ENCODE data around the gene C7orf25.
"Not testable (repeated sequence)": the region's sequence is repeated elsewhere in the genome, so short reads cannot be mapped to it uniquely, and the experiment has no call there.

C7orf25 gene

DNA sequence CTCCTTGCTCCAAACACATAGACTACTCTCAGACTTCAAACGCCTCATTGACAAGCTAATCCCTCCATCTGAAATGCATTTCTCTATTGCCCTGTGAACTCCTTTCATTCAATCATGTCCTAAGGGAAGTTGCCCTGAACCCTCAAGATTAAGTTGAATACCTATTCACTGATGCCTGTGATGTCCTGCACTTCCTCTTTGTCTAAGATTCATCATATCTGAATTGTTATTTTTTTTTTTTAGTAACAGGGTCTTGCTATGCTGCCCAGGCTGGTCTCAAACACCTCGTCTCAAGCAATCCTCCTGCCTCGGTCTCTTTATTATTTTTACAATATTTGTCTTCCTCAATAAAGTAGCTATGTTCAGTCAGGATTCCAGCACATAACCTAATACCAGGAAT lies 16.9 kb upstream of the C7orf25 start:
- DNase-seq = no peak

DNA sequence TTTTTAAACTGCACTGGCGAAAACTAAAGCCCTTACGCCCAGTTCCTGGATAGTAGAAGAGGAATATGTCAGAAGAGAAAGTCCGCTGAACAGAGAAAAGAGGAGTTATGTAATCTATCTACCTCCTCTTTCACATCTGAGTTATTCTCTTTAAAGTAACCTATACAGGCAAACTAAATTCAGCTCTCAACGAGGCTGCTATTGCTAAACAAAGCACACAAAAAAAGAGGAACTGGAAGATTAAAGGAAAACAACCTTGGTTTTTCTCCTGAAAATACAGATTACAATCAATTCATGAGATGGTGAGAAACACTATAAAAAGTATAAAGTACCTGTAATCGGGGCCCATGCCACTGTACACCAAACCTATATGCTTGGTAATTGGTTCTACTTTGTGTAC lies 14.3 kb upstream of the C7orf25 start:
- DNase-seq = no peak

DNA sequence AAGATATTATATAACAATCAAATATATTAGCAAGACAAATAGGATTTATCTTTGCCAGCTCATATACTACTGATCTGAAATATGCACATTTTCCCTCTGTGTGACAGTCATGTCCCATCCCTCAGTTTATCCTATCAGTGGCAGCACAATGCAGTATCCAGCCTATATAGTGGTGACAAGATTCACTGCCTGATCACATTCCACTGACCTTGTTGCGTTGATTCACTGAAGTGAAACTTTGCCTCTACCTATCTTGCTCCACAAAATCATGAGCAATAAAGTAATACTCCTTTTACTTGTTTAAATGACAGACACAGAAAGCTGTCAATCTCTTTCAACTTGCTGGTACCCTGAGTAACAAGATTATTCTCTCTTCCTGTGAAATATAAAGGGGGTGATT lies 13.8 kb upstream of the C7orf25 start:
- DNase-seq = no peak

DNA sequence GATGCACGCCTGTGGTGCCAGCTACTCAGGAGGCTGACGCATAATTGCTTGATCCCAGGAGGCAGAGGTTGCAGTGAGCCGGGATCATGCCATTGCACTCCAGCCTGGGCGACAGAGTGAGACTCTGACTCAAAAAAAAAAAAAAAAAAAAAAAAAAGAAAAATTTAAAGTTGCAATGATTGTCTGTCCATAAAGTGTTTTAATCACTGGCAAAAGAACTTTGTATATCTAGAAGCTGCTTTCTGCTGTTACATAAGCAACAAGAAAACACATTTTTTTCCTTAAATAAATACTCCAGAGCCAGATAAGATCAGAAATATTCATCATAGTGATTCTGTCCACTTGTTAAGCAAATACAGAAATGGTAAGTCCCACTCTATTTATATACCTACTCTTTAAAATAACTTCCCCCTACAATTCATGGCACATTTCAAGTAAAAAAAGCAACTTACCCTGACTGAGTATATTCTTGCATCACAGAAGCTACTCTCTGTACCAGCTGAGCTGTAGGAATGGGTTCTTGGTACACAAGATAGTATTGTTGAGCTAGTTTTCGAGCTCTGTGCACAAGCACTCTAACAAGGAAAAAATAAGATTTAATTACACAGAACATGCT lies 12.5 kb upstream of the C7orf25 start:
- DNase-seq = no peak

DNA sequence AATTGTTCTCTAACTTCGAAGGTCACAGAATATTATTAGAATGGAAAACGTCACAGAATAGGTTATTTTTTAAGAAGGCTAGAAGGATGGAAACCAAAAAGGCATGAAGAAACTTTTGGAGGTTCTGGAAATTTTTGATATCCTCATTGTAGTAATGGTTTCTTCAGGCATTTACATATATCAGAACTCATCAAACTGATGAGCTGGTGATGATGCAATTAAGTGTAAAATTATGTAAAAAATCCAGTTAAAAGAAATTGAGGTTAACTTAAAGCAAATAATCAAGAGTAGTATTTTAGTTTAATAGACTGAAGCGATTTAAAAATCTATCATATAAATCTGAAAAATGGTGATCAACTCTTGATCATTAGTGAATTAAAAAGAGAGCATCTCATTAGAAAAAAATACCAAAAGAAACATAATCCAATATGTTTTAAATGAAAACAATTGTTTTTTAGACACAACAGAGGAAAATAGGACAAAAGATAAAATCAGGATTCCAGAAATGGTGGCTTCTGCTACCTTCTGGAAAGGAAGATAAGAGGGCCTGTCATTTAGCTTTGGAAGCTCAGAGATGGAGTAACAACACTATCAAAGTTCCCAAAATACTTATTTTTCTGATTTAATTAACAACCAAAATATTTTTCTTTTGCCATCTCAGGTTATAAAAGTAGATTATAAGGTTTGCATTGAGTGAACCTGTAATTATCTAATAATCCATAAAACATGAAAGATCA lies 10.3 kb upstream of the C7orf25 start:
- no peak for DNase-seq

DNA sequence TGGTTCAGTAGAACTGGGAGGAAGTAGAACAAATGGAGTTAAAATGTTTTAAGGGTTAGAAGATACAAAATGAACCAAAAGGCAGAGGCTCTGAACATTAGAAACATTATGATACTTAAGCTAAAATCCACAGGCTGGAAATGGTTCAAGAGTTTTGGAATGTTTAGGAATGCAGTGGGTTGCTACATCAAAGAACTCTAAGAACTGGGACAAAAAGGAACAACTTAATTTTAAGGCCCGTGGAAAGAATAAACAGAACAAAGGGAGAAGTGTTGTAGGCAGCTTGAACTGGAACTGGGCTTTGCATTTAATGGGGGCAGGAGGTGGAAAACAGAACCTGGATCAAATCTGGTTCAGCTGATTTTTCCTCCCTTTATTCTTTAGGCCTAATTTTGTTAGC lies 3.5 kb upstream of the C7orf25 start:
- DNase-seq = no peak

DNA sequence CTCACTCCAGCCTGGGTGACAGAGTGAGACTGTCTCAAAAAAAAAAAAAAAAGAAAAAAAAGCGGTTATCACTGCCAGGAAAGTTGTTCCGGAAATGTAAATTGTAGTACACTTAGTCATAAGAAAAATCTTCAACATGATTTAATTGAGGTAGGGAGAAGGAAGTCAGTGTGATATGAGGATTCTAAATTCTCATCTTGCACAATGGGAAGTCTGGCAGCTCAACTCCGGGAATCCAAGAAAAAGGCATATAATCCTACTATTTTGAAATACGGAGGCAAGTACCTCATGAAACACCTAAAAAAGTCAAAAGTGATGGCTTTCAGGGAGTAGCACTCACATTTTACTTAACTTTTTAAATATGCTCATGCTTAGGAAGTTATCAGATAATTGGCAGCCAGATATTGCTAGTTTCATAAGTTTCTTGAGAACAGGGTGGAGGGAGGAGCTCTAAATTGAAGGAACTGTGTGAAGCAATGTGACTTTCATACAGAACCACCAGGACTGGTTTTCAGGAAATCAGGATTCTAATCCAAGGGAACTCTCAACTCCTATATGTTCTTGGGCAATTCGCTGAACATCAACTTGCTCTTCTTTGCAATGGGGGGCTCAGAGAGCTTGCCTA lies 2.7 kb upstream of the C7orf25 start:
- no peak for DNase-seq

DNA sequence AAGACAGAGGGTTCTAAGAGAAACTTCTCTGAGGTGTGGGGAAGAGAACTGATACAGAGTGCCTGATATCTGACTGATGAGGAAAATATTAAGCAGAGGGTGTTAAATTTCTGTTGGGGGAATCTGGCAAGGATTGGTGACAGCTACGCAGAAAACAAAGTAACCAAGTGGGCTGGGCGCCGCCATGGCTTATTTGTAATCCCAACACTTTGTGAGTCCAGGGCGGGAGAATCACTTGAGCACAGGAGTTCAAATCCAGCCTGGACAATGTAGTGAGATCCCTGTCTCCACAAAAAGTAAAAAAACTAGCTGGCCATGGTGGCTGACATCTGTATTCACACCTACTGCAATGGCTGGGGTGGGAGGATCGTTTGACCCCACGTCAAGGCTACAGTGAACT lies 2.1 kb upstream of the C7orf25 start:
- DNase-seq = no peak

DNA sequence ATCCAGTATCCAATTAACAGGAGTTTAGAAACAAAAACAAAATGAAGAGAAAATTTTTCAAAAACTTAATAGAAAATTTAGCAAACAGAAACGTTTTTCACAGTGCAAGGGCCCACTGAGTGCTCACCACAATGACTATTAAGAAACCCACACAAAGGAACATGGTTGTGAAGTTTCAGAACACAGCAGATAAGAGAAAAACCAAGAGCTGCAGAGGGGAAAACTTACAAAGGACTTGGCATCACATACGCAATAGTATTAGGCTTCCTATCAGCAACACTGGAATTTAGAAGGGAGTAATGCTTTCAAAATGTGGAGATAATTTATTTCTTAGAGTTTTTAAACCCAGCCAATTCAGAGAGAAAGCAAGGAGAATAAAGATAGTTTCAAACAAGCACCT lies 1.7 kb upstream of the C7orf25 start:
- DNase-seq = no peak

DNA sequence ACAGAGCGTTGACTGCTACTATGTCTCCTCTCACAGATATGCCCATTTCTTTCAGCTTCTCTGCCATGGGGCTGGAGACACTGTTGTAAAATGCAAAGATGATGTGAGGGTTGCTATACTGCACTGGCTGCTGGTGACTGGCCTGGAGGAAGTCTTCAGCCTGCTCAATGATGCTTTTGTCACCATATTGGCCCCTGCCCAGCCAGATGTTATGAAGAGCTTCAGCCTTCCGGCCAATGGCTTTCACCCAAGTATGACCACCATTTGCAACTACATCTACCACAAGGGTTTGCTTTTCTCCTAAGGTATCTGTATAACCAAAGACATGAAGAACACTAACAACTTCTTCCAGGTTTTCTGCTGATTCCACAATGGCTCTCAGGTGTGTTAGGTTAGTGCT lies 1.6 kb downstream of the C7orf25 start:
- no peak for DNase-seq

DNA sequence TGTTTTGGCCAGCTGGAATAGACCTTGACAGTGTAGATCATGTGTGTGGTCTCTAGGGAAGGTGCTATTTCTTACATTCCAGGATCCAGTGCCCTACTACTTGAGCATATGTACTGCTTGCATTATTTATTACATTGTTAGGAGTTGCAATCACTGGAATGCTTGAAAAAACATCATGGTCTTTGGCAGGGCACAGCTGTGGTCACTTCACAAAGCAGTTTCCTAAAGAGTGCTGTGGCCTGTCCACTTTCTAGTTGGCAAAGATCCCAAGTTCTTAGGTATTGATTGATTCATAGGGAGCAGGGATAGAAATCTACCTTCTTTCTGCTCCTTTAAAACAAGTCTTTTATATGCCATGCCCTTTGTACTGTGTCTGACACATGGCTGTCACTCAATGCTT lies 4.6 kb downstream of the C7orf25 start:
- DNase-seq = no peak

DNA sequence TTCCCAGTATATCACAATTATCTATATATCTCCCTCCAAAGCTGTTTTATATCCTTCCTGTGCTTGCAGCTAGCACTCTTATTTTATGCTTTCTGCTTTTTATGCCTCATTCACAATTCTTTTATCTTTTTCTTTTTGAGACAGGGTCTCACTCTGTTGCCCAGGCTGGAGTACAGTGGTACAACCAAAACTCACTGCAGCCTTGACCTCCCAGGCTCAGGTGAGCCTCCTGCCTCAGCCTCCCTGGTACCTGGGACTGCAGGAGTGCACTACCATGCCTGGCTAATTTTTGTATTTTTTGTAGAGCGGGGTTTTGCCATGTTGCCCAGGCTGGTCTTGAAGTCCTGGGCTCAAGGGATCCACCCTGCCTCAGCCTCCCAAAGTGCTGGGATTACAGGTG lies 5.7 kb downstream of the C7orf25 start:
- DNase-seq = no peak

DNA sequence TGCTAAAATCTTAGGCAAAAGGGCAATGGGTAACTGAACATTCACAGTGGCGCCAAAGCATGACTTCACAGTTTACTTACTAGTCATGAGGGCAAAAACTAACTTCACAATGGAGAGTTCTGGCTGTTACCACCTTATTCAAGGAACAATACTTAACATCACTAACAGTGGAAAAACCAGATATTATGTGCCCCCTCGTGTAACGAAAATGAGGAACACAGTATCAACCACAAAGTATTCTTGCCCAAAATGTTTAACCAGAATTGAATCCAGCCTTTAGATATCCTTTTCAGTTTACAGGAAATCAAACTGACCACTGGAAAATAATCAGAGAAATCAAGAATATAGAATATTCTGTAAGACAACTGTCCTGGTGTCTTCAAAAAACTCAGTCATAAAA lies 9.5 kb downstream of the C7orf25 start:
- no peak for DNase-seq

DNA sequence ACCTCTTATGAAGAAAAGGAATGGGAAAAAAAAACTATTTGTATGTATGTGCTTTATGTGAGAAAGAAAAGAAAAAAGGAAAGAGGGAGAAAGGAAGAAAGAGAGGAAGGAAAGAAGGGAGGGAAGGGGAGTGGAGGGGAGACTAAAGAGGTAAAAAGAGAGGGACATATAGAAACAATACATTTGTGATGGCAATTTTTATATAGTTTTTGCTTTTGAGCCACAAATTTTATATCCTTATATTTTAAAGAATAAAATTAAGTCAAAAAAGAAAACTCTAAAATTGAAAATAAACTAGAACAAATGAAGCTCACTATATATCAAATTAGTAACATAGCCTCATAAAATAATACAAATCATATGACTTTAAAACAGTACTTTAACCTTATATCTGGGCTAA lies 11.0 kb downstream of the C7orf25 start:
- DNase-seq = no peak

DNA sequence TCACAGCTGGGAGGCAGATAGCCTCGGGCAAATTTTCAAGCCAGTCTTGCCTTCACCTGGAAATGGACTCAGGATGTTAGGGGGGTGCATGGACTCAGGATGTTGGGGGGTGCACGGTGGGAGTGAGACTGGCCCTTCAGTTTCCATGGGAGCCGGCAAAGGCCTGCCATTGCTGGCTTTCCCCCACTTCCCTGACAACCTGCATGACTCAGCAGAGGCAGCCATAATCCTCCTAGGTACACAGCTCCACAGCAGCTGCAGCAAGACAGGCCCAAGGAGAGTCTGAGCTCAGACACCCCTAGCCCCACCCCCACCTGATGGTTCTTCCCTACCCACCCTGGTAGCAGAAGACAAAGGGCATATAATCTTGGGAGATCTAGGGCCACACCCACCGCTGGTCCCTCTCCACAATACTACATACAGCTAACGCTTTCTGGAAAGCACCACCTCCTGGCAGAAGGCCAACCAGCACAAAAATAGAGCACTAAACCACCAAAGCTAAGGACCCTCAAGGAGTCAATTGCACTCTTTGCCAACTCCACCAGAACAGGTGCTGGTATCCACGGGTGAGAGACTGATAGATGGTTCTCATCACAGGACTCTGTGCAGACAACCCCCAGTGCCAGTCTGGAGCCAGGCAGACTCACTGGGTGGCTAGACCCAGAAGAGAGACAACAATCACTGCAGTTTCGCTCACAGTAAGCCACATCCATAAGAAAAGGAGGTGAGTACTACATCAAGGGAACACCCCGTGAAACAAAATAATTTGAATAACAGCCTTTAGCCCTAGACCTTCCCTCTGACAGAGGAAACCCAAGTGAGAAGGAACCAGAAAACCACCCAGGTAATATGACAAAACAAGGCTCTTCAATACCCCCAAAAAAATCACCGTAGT lies 18.3 kb downstream of the C7orf25 start:
- peak; percentile 40 for DNase-seq

DNA sequence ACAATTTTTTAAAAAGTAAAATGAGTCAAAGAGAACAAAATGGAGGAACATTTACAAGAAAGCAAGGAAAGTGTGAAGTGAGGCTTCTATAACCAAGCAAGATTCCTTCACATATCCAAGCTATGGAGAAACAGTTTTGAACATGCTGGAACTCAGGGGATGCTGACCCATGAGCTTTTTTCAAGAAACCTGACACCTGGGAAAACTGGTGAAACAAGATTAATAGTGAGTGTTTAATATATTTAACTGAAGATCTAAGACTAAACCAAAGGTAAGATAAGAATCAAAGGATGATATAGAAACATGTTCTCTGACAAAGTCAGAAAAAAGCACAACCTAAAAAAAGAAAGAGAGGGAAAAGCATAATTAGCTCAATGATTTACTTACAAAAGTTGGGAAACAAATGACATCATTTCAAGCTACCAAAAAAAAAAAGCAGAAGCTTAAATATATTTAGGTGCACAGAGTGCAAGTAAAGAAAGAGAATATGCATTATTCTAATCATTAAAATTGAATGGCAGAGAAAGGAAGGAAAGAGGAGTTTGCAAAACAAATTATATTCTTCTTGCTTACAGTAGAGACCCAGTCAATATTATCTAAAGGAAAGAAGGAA lies 24.9 kb downstream of the C7orf25 start:
- no peak for DNase-seq

DNA sequence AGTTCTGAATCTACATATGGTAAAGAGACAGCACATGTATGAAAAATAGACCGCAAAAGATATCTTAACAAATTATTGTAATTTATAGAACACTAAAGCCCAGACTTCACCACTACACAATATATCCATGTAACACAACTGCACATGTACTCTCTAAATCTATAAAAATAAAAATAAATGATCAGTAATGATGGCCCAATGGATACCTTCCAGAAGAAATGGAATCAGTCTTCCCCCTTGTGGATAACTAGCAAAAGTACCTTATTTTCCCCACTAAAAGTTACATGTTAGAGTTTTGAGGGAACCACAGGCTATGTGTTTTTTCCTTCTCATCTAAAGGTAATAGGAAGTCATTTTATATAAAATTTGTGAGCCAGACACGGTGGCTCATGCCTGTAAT lies 25.7 kb downstream of the C7orf25 start:
- DNase-seq = no peak

DNA sequence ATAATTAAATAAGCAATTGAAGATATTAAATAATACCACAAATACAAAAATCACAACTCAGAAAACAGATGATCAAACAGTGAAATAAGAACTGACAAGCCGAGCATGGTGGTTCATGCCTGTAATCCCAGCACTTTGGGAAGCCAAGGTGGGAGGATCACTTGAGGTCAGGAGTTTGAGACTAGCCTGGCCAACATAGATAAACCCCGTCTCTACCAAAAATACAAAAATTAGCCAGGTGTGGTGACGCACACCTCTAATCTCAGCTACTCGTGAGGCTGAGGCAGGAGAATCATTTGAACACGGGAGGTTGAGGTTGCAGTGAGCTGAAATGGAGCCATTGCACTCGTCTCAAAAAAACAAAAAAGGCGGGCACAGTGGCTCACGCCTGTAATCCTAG lies 26.7 kb downstream of the C7orf25 start:
- not testable (repeated sequence) for DNase-seq

DNA sequence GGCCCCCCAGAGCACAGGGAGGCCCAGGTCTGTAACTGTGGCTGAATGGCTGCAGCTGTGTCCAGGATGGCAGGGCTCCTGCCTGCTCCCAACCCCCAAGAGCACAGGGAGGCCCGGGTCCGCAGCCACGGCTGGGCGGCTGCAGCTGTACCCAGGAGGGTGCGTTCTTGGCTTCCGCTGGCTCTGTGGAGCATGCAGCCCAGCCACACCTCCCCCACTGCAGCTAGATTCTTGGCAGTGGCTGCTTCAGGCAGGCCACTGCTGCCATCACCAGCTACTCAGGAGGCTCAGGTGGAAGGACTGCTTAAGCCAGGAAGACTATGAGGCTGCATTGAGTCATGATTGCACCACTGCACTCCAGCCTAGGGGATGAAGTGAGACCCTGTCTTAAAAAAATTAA lies 27.9 kb downstream of the C7orf25 start:
- no peak for DNase-seq

DNA sequence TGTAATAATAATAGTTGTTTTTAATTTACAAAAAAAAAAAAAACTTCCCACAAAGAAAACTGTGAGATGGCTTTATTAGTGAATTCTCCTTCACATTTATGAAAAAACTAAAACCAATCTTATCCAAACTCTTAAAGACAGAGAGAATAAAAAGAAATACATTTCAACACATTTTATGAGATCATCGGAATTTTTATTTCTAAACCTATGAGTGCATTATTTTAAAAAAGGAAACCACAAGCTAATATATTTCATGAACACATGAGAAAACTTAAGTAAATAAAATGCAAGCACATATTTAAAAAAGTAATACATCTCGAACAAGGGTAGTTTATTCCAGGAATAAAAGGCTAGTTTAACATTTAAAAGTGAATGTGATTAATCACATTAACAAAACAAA lies 31.5 kb downstream of the C7orf25 start:
- DNase-seq = no peak

DNA sequence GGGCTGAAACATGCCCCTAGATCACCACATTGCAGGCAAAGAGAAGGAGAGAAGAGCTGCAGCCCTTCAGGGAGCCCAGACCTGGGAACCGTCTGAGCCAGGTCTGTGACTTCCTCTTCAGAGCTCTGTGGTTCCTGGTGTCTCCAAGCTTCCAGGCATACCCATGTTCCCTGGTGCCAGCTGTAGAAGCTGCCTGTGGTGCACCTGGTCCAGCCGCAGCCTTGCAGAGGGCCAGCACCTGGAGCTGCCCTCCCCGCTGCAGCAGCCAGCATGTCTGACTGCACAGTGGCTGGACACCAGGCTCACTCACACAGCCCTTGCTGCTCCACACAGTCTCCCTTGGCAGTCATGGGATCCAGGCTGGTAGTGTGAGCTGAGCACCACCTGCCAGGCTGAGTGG lies 33.6 kb downstream of the C7orf25 start:
- DNase-seq = no peak

DNA sequence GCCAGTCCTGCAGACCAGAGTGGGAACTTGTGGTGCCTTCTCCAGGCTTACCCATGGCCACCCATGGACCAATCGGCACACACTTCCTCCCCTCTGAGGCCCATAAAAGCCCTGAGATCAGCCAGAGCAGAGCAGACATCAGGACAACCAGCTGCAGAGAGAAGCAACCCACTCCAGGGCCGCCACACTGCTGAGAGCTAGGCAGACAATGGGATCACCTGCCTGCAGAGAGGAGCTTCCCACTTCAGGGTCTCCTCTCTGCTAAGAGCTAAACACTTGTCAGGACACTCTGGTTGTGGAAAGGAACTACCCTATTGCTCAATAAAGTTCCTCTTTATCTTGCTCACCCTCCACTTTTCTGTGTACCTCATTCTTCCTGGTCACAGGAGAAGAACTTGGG lies 34.0 kb downstream of the C7orf25 start:
- DNase-seq = no peak

All from NCI-H82 (cell line).